Astrocyte (in vitro differentiated cells and primary cell): ENCODE results near the gene OR6C70. TPM values are rescaled to one million over a fixed set of nuclear protein-coding genes. Genes with fewer than 3 reads are reported as not detected.
"Not testable (repeated sequence)": the region's sequence is repeated elsewhere in the genome, so short reads cannot be mapped to it uniquely, and the experiment has no call there.

Source experiments
- DNase-seq: peaks from one replicate; pipeline ENCODE4 v3.0.0-alpha.2; 2010; ENCODE audit warnings: low read depth
- FAIRE-seq: peaks from 2 replicates; lab custom pipeline; 2011; peaks lifted over from hg19 to GRCh38; lab: Jason Lieb, UNC
- H2AFZ ChIP-seq: 2 replicates; pipeline ENCODE4 v1.6.0; 2012; ENCODE audit warnings: low read depth, low read length, inconsistent platforms
- H3K27ac ChIP-seq: 2 replicates; pipeline ENCODE4 v1.5.1; 2011; ENCODE audit warnings: low read depth, low read length, inconsistent platforms
- H3K27me3 ChIP-seq: 2 replicates; pipeline ENCODE4 v1.6.0; 2011; ENCODE audit warnings: low read length, inconsistent platforms; ENCODE audit not compliant: insufficient read depth
- H3K36me3 ChIP-seq: 2 replicates; pipeline ENCODE4 v1.5.1; 2011; ENCODE audit warnings: low read length, inconsistent platforms; ENCODE audit not compliant: insufficient read depth
- H3K4me1 ChIP-seq: 2 replicates; pipeline ENCODE4 v1.5.1; 2011; ENCODE audit warnings: low read length, inconsistent platforms; ENCODE audit not compliant: insufficient read depth
- H3K4me2 ChIP-seq: 2 replicates; pipeline ENCODE4 v1.6.0; 2012; ENCODE audit warnings: low read length, inconsistent platforms
- H3K4me3 ChIP-seq: 2 replicates; pipeline ENCODE4 v1.5.1; 2011; ENCODE audit warnings: low read depth, mild to moderate bottlenecking, low read length, inconsistent platforms; ENCODE audit not compliant: insufficient read depth
- H3K79me2 ChIP-seq: 2 replicates; pipeline ENCODE4 v1.6.0; 2012; ENCODE audit warnings: mild to moderate bottlenecking, low read length, inconsistent platforms; ENCODE audit not compliant: insufficient read depth
- H3K9ac ChIP-seq: 2 replicates; pipeline ENCODE4 v1.6.0; 2012; ENCODE audit warnings: mild to moderate bottlenecking, low read length, inconsistent platforms
- H3K9me3 ChIP-seq: 2 replicates; pipeline ENCODE4 v1.5.1; 2012; ENCODE audit warnings: low read depth, mild to moderate bottlenecking, low read length, inconsistent platforms; ENCODE audit not compliant: insufficient read depth
- H4K20me1 ChIP-seq: 2 replicates; pipeline ENCODE4 v1.6.0; 2012; ENCODE audit warnings: low read length, inconsistent platforms; ENCODE audit not compliant: insufficient read depth
- H3K27ac Mint-ChIP-seq: one replicate; pipeline ENCODE4 v1.8.0; 2021; ENCODE audit warnings: mild to moderate bottlenecking, mixed read lengths; ENCODE audit not compliant: unreplicated experiment
- H3K27me3 Mint-ChIP-seq: one replicate; pipeline ENCODE4 v1.8.0; 2021; ENCODE audit warnings: low read depth, mixed read lengths; ENCODE audit not compliant: unreplicated experiment
- H3K36me3 Mint-ChIP-seq: one replicate; pipeline ENCODE4 v1.8.0; 2021; ENCODE audit warnings: low read depth, mixed read lengths; ENCODE audit not compliant: unreplicated experiment
- H3K4me1 Mint-ChIP-seq: one replicate; pipeline ENCODE4 v1.8.0; 2021; ENCODE audit warnings: low read depth, mixed read lengths; ENCODE audit not compliant: unreplicated experiment
- H3K4me3 Mint-ChIP-seq: one replicate; pipeline ENCODE4 v1.8.0; 2021; ENCODE audit warnings: mild to moderate bottlenecking, moderate library complexity, mixed read lengths; ENCODE audit not compliant: unreplicated experiment
- H3K9me3 Mint-ChIP-seq: one replicate; pipeline ENCODE4 v1.8.0; 2021; ENCODE audit warnings: mild to moderate bottlenecking, mixed read lengths; ENCODE audit not compliant: unreplicated experiment
- CTCF ChIP-seq: IDR thresholded peaks from 2 replicates; pipeline ENCODE4 v1.5.1; 2011; ENCODE audit warnings: low read depth, mild to moderate bottlenecking, inconsistent platforms, low read length, moderate library complexity; ENCODE audit not compliant: insufficient read depth
- EZH2 ChIP-seq: IDR thresholded peaks from 2 replicates; pipeline ENCODE4 v1.6.1; 2012; ENCODE audit warnings: mild to moderate bottlenecking, low read length, inconsistent platforms; ENCODE audit not compliant: insufficient read depth
- total RNA-seq: library from RNA; stranded (reverse); gene quantifications from 2 replicates; pipeline ENCODE4 v1.2.1, GENCODE V29; 2021

OR6C70 gene
- total RNA-seq, 1 donor from 2014 or later = not detected

GRCh38 chr12:55443776-55444175 lies 26.2 kb downstream of the OR6C70 start, which contains the start of gene OR6C2:
OR6C2 (plus strand) TSS chr12:55444076; CDS start chr12:55452214, 8,138 bp downstream.
- Histone ChIP-seq H4K20me1 (no peaks in the 10 kb centered on the region), H2AFZ (no peak within 1 kb of the TSS), H3K4me3 (no peak within 1 kb of the TSS), H3K4me1 (no peaks in the 10 kb centered on the region), H3K9ac (no peak within 1 kb of the TSS), H3K36me3 (no peaks in the 10 kb centered on the region), H3K79me2 (no peaks in the 10 kb centered on the region), H3K27me3 (no peaks in the 10 kb centered on the region), H3K4me2 (no peak within 1 kb of the TSS), H3K9me3 (no peaks in the 10 kb centered on the region), H3K27ac (no peak within 1 kb of the TSS)
- Mint-ChIP-seq H3K27me3 (no peaks in the 10 kb centered on the region), H3K27ac (no peak within 1 kb of the TSS), H3K4me1 (no peaks in the 10 kb centered on the region), H3K36me3 (no peaks in the 10 kb centered on the region), H3K9me3 (no peaks in the 10 kb centered on the region), H3K4me3 (no peak within 1 kb of the TSS)
- DNase-seq (no peak), FAIRE-seq (no peak)
- no peak for TF ChIP-seq EZH2
- no peak for TF ChIP-seq CTCF

- H3K36me3 ChIP-seq, DNase-seq, H3K9me3 Mint-ChIP-seq, H3K4me2 ChIP-seq, FAIRE-seq, H3K36me3 Mint-ChIP-seq, H3K27me3 Mint-ChIP-seq, H2AFZ ChIP-seq, H3K27ac ChIP-seq, H3K79me2 ChIP-seq, H3K4me3 Mint-ChIP-seq, H3K27me3 ChIP-seq, H3K9ac ChIP-seq, H3K9me3 ChIP-seq, H3K4me3 ChIP-seq, H4K20me1 ChIP-seq, H3K4me1 ChIP-seq, H3K27ac Mint-ChIP-seq, H3K4me1 Mint-ChIP-seq: not testable (repeated sequence)
These were observed 28.7 kb downstream of the OR6C70 start for GRCh38 chr12:55441233-55441632.

- Histone ChIP-seq H3K4me1 (no peaks in the 10 kb centered on the region), H2AFZ (no peak overlapping the region), H4K20me1 (no peaks in the 10 kb centered on the region), H3K9me3 (no peaks in the 10 kb centered on the region), H3K36me3 (no peaks in the 10 kb centered on the region), H3K27ac (no peak overlapping the region), H3K9ac (no peak overlapping the region), H3K27me3 (no peaks in the 10 kb centered on the region), H3K4me3 (no peak overlapping the region), H3K79me2 (no peaks in the 10 kb centered on the region), H3K4me2 (no peak overlapping the region)
- H3K36me3 Mint-ChIP-seq = no peaks in the 10 kb centered on the region
- H3K27me3 Mint-ChIP-seq = no peaks in the 10 kb centered on the region
- no peaks in the 10 kb centered on the region for H3K4me1 Mint-ChIP-seq
- TF ChIP-seq CTCF = no peak
- TF ChIP-seq EZH2 = no peak
- no peak for DNase-seq
- no peak overlapping the region for H3K27ac Mint-ChIP-seq
- H3K9me3 Mint-ChIP-seq = no peaks in the 10 kb centered on the region
- H3K4me3 Mint-ChIP-seq = no peak overlapping the region
- no peak for FAIRE-seq
These were observed 41.4 kb downstream of the OR6C70 start for GRCh38 chr12:55428331-55429243.
